SK-N-SH treated with all-trans-retinoic acid at 6 μM for 48 hours (cell line): ENCODE measurements around the gene EBF3.

ENCODE experiments used
- ATAC-seq: fragments of 200-7000 bp; cut with Tn5 transposase; 3 replicates; pipeline ENCODE4 v1.9.1; 2020; ENCODE audit warnings: mild to moderate bottlenecking, moderate library complexity
- ARNTL ChIP-seq: fragments of 450-650 bp; formaldehyde crosslinking; IDR thresholded peaks from 2 replicates; pipeline ENCODE4 v1.5.0; 2020; ENCODE audit warnings: low read depth, mild to moderate bottlenecking, moderate library complexity, borderline replicate concordance
- BACH2 ChIP-seq: fragments of 250-450 bp; sonication (Bioruptor Pico); IDR thresholded peaks from 2 replicates; pipeline ENCODE4 v1.9.0; 2021; ENCODE audit warnings: mild to moderate bottlenecking, borderline replicate concordance
- ESRRG ChIP-seq: fragments of 250-450 bp; sonication (Bioruptor Pico); IDR thresholded peaks from 2 replicates; pipeline ENCODE4 v1.6.1; 2021; ENCODE audit warnings: mild to moderate bottlenecking
- GLIS3 ChIP-seq: fragments of 250-450 bp; sonication (Bioruptor Pico); IDR thresholded peaks from 2 replicates; pipeline ENCODE4 v1.5.0; 2020; ENCODE audit warnings: mild to moderate bottlenecking, moderate library complexity
- ISL1 ChIP-seq: fragments of 250-450 bp; sonication (Bioruptor Pico); IDR thresholded peaks from 2 replicates; pipeline ENCODE4 v2.1.2; 2022; ENCODE audit warnings: mild to moderate bottlenecking, moderate library complexity
- OSR1 ChIP-seq: fragments of 250-450 bp; sonication (Bioruptor Pico); IDR thresholded peaks from 2 replicates; pipeline ENCODE4 v1.8.0; 2022; ENCODE audit warnings: moderate library complexity, mild to moderate bottlenecking, inconsistent platforms
- PPARA ChIP-seq: fragments of 250-450 bp; sonication (Bioruptor Pico); IDR thresholded peaks from 2 replicates; pipeline ENCODE4 v1.5.0; 2020; ENCODE audit warnings: mild to moderate bottlenecking, borderline replicate concordance
- RARB ChIP-seq: fragments of 250-450 bp; sonication (Bioruptor Pico); IDR thresholded peaks from 2 replicates; pipeline ENCODE4 v1.8.0; 2021; ENCODE audit warnings: mild to moderate bottlenecking, moderate library complexity
- TCF4 ChIP-seq: fragments of 250-450 bp; sonication (Bioruptor Pico); IDR thresholded peaks from 2 replicates; pipeline ENCODE4 v1.8.0; 2021; ENCODE audit warnings: mild to moderate bottlenecking, moderate library complexity, borderline replicate concordance
- TOX ChIP-seq: fragments of 250-450 bp; sonication (Bioruptor Pico); IDR thresholded peaks from 2 replicates; pipeline ENCODE4 v1.8.0; 2021; ENCODE audit warnings: mild to moderate bottlenecking, moderate library complexity, borderline replicate concordance
- ZC3H10 ChIP-seq: fragments of 250-450 bp; sonication (Bioruptor Pico); IDR thresholded peaks from 2 replicates; pipeline ENCODE4 v1.5.1; 2021; ENCODE audit warnings: mild to moderate bottlenecking, moderate library complexity
- ZFP3 ChIP-seq: fragments of 250-450 bp; sonication (Bioruptor Pico); IDR thresholded peaks from 2 replicates; pipeline ENCODE4 v1.5.0; 2020; ENCODE audit warnings: mild to moderate bottlenecking, moderate library complexity
- ZFP30 ChIP-seq: fragments of 450-650 bp; formaldehyde crosslinking; IDR thresholded peaks from 2 replicates; pipeline ENCODE4 v1.5.0; 2022; ENCODE audit warnings: mild to moderate bottlenecking, moderate library complexity
- ZNF70 ChIP-seq: fragments of 450-650 bp; formaldehyde crosslinking; IDR thresholded peaks from 2 replicates; pipeline ENCODE4 v1.5.0; 2020; ENCODE audit warnings: mild to moderate bottlenecking, moderate library complexity
- ZNF8 ChIP-seq: fragments of 450-650 bp; formaldehyde crosslinking; IDR thresholded peaks from 2 replicates; pipeline ENCODE4 v1.5.0; 2020; ENCODE audit warnings: mild to moderate bottlenecking, moderate library complexity
- TF ChIP-seq, protein P1 (sequence below): fragments of 250-450 bp; sonication (Bioruptor Pico); IDR thresholded peaks from 2 replicates; pipeline ENCODE4 v1.8.0; 2021; ENCODE audit warnings: low read depth, mild to moderate bottlenecking, moderate library complexity, borderline replicate concordance
- TF ChIP-seq, protein P2 (sequence below): fragments of 250-450 bp; sonication (Bioruptor Pico); IDR thresholded peaks from 2 replicates; pipeline ENCODE4 v1.5.1; 2020; ENCODE audit warnings: low read depth, mild to moderate bottlenecking, moderate library complexity
- TF ChIP-seq, protein P3 (sequence below): fragments of 250-450 bp; sonication (Bioruptor Pico); IDR thresholded peaks from 2 replicates; pipeline ENCODE4 v1.8.0; 2020; ENCODE audit warnings: mild to moderate bottlenecking, moderate library complexity, borderline replicate concordance
- TF ChIP-seq, protein P4 (sequence below): fragments of 250-450 bp; sonication (Bioruptor Pico); IDR thresholded peaks from 2 replicates; pipeline ENCODE4 v1.5.0; 2020; ENCODE audit warnings: mild to moderate bottlenecking, moderate library complexity

Gene EBF3

DNA sequence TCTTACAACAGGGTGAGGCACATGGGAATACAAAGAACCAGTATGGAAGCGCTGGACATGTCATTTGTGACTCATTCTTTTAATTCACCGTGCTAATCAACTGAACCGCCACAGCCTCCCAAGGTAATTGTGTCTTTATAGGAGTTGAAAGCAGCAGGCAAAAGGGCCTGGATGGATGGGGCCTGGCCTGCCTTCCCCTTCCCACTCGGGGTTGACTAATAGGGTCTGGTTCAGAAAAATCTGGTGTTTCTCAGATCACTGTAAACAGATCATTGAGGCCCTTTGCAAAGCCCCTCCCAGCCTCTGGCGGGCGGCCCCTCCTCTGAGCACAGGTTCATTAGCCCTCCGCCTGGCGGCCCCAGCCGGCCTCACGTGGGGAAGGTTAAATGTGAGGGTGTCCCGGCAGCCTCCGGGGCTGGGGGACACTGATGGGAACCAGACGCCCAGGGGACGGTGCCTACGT lies 100.8 kb downstream of the EBF3 start:
- no peak for ATAC-seq
- no peak for TF ChIP-seq RARB
- TF ChIP-seq, protein P1, sequence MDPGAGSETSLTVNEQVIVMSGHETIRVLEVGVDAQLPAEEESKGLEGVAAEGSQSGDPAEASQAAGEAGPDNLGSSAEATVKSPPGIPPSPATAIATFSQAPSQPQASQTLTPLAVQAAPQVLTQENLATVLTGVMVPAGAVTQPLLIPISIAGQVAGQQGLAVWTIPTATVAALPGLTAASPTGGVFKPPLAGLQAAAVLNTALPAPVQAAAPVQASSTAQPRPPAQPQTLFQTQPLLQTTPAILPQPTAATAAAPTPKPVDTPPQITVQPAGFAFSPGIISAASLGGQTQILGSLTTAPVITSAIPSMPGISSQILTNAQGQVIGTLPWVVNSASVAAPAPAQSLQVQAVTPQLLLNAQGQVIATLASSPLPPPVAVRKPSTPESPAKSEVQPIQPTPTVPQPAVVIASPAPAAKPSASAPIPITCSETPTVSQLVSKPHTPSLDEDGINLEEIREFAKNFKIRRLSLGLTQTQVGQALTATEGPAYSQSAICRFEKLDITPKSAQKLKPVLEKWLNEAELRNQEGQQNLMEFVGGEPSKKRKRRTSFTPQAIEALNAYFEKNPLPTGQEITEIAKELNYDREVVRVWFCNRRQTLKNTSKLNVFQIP: no peak
- TF ChIP-seq BACH2: no peak
- TF ChIP-seq OSR1 (CRISPR knock-in tag): no peak
- no peak for TF ChIP-seq ZC3H10 (CRISPR knock-in tag)
- no peak for TF ChIP-seq ZNF70
- TF ChIP-seq ISL1 (CRISPR knock-in tag): no peak
- no peak for TF ChIP-seq ZFP30 (CRISPR knock-in tag)
- no peak for TF ChIP-seq ARNTL (CRISPR knock-in tag)
- no peak for TF ChIP-seq PPARA (CRISPR knock-in tag)
- TF ChIP-seq TCF4 (CRISPR knock-in tag): no peak
- no peak for TF ChIP-seq ESRRG
- TF ChIP-seq ZNF8 (CRISPR knock-in tag): no peak
- no peak for TF ChIP-seq GLIS3 (CRISPR knock-in tag)
- TF ChIP-seq TOX (CRISPR knock-in tag): no peak
- TF ChIP-seq, protein P2, sequence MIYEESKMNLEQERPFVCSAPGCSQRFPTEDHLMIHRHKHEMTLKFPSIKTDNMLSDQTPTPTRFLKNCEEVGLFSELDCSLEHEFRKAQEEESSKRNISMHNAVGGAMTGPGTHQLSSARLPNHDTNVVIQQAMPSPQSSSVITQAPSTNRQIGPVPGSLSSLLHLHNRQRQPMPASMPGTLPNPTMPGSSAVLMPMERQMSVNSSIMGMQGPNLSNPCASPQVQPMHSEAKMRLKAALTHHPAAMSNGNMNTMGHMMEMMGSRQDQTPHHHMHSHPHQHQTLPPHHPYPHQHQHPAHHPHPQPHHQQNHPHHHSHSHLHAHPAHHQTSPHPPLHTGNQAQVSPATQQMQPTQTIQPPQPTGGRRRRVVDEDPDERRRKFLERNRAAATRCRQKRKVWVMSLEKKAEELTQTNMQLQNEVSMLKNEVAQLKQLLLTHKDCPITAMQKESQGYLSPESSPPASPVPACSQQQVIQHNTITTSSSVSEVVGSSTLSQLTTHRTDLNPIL (CRISPR knock-in tag): no peak

GRCh38 chr10:129861776-129862531 lies 102.1 kb downstream of the EBF3 start:
- ATAC-seq: no peak
- TF ChIP-seq, protein P3, sequence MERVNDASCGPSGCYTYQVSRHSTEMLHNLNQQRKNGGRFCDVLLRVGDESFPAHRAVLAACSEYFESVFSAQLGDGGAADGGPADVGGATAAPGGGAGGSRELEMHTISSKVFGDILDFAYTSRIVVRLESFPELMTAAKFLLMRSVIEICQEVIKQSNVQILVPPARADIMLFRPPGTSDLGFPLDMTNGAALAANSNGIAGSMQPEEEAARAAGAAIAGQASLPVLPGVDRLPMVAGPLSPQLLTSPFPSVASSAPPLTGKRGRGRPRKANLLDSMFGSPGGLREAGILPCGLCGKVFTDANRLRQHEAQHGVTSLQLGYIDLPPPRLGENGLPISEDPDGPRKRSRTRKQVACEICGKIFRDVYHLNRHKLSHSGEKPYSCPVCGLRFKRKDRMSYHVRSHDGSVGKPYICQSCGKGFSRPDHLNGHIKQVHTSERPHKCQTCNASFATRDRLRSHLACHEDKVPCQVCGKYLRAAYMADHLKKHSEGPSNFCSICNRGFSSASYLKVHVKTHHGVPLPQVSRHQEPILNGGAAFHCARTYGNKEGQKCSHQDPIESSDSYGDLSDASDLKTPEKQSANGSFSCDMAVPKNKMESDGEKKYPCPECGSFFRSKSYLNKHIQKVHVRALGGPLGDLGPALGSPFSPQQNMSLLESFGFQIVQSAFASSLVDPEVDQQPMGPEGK: no peak
- no peak for TF ChIP-seq ZNF8 (CRISPR knock-in tag)
- no peak for TF ChIP-seq ZFP3 (CRISPR knock-in tag)
- TF ChIP-seq, protein P4, sequence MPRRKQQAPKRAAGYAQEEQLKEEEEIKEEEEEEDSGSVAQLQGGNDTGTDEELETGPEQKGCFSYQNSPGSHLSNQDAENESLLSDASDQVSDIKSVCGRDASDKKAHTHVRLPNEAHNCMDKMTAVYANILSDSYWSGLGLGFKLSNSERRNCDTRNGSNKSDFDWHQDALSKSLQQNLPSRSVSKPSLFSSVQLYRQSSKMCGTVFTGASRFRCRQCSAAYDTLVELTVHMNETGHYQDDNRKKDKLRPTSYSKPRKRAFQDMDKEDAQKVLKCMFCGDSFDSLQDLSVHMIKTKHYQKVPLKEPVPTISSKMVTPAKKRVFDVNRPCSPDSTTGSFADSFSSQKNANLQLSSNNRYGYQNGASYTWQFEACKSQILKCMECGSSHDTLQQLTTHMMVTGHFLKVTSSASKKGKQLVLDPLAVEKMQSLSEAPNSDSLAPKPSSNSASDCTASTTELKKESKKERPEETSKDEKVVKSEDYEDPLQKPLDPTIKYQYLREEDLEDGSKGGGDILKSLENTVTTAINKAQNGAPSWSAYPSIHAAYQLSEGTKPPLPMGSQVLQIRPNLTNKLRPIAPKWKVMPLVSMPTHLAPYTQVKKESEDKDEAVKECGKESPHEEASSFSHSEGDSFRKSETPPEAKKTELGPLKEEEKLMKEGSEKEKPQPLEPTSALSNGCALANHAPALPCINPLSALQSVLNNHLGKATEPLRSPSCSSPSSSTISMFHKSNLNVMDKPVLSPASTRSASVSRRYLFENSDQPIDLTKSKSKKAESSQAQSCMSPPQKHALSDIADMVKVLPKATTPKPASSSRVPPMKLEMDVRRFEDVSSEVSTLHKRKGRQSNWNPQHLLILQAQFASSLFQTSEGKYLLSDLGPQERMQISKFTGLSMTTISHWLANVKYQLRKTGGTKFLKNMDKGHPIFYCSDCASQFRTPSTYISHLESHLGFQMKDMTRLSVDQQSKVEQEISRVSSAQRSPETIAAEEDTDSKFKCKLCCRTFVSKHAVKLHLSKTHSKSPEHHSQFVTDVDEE (CRISPR knock-in tag): no peak
- TF ChIP-seq, protein P1: no peak
- TF ChIP-seq ZC3H10 (CRISPR knock-in tag): no peak
- no peak for TF ChIP-seq PPARA (CRISPR knock-in tag)
- TF ChIP-seq OSR1 (CRISPR knock-in tag): no peak
- TF ChIP-seq GLIS3 (CRISPR knock-in tag): no peak
- TF ChIP-seq TCF4 (CRISPR knock-in tag): no peak
- TF ChIP-seq, protein P2 (CRISPR knock-in tag): no peak
- no peak for TF ChIP-seq ISL1 (CRISPR knock-in tag)
- TF ChIP-seq, all 23 proteins: peak for 0
